Upper lobe of left lung (tissue), 4 donors: Measurements from ENCODE around the gene FBXO41.

ENCODE experiments used
- CTCF ChIP-seq, 6 experiments: fragments of 450-650 bp in 4 of 6; fragments of 200-600 bp in 2 of 6; sonication (generic) in 2 of 6; IDR thresholded peaks; one replicate each; pipeline ENCODE4 v1.5.1; 2016 to 2019; ENCODE audit warnings: antibody characterized with exemption in 6 of 6
- POLR2A ChIP-seq, 4 donors: fragments of 450-650 bp; IDR thresholded peaks; one replicate each; pipeline ENCODE4 v1.5.1; 2016 to 2017; ENCODE audit warnings: antibody characterized with exemption in 4 of 4, mild to moderate bottlenecking in 2 of 4
- POLR2AphosphoS5 ChIP-seq, 2 donors: sonication (generic); formaldehyde crosslinking; IDR thresholded peaks; one replicate each; pipeline ENCODE4 v1.5.1; 2017; ENCODE audit warnings: antibody characterized with exemption in 2 of 2

GRCh38 chr2:73210019-73210418 lies 74.3 kb downstream of the FBXO41 start:
- TF ChIP-seq POLR2AphosphoS5 (IDR thresholded peaks at IDR 0.05), result no peak
- TF ChIP-seq CTCF (IDR thresholded peaks at IDR 0.05), result no peak
- no peak for TF ChIP-seq POLR2A (IDR thresholded peaks at IDR 0.05)
